HUDEP-2 (cell line): ENCODE measurements around the gene GPR55.
"Not testable (repeated sequence)": the region's sequence is repeated elsewhere in the genome, so short reads cannot be mapped to it uniquely, and the experiment has no call there.

Source experiments
- DNase-seq, 76 experiments: peaks; one replicate each; lab custom pipeline; 2025; ENCODE audit not compliant: unreplicated experiment in 76 of 76; lab: John Stamatoyannopoulos, UW

Gene GPR55, protein sequence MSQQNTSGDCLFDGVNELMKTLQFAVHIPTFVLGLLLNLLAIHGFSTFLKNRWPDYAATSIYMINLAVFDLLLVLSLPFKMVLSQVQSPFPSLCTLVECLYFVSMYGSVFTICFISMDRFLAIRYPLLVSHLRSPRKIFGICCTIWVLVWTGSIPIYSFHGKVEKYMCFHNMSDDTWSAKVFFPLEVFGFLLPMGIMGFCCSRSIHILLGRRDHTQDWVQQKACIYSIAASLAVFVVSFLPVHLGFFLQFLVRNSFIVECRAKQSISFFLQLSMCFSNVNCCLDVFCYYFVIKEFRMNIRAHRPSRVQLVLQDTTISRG

DNA sequence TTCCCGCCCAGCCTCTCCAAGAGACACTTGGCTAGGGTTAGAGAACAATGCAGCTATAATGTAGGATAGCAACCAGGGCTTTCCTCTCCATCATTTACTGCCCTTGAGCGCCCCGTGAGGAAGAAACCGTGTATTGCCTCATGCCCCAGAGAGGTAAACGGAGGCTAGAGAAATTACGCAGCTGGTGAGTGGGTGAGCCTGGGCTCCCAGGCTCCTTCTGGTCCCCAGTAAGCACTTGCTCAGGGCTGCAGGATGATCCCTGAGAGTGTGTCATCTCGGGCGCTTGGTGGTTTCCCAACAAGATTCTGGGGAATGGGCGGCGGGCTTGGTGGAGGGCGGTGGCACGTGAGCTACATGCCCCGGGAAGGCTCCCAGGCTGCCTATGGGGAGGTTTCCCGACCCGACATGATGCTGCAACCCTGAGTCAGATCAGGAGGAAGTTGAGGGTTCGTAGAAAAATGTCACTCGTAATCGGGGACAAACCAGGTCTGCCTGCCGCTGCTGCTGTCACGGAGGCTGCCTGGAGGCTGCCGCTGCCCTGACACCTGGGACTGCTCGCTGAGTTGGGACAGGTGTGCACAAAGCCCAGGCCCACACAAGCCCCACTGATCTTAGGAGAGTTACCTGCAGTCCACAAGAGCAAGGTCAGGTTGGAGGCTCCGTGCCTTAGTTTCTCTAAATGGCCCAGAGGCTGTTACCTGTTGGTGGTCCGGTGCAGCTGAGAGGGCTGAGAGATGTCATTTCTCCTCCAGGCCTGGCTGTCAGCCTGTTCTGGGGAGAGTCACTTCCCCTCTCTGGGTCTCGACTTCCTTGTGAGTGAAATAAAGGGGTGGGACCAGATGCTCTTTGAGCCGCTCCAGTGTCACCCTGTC lies at the start of gene GPR55:
GPR55 (minus strand) TSS at position 773 of the 872 bp plus-strand sequence. CDS start 14,280 bp downstream, outside the sequence.
- DNase-seq, result no peak

DNA sequence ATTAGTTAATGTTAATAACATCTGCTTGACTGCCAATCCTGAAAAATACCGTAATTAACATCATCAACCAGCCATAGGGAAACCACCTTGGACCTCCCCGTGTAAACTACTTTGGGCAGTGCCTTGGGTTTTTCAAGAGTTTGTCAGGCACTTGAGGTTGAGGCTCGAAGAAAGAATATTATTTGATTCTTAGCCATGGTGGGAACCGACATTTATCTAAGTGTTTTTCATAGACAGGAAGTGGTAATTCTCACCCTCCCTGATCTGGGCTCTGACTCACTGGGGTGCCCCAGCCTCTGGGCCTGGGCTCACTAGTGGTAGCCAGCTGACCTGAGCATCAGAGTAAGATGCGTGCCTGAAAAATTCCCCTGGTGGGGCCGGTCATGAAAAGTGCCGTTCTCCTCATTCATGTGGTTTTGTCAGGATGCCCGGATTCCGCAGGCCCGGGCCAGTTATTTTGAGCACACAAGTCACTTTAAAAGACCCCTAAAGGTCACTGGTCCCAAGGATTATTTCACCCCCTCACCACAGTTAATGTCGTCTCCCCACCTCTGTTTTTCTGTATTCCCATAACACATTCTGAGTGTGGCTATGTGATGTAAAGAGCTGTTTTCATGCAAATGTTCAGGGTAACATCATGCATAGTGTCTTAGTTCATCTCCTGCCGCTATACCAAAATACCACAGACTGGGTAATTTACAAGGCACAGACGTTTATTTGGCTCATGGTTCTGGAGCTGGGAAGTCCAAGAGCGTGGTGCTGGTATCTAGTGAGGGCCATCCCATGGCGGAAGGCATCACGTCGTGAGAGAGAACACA lies 49.3 kb upstream of the GPR55 start:
- DNase-seq, result no peak

DNA sequence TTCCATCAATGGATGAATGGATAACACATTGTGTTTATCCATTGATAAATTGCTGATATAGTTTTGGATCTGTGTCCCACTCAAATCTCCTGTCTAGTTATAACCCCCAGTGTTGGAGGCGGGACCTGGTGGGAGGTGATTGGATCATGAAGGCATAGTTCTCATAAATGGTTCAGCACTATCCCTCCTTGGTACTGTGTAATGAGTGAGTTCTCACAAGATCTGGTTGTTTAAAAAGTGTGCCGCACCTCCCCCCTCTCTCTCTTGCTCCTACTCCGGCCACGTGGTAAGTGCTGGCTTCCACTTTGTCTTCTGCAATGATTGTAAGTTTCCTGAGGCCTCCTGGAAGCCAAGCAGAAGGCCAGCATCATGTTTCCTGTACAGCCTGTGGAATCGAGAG lies 47.0 kb upstream of the GPR55 start:
- DNase-seq, result no peak

DNA sequence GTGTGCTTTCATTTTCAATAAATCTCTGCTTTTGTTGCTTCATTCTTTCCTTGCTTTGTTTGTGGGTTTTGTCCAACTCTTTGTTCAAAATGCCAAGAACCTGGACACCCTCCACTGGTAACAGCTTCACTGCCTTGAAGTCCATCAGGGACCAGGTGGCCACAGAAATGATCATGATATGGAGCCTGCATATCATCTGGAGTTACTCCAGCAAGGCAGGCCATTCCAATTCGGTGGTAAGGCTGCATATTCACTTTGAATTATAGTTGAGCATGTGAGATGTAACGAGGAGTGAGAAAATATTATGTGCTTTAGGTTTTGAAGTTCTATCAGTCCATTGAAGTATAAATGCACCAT lies 44.6 kb upstream of the GPR55 start:
- no peak for DNase-seq

DNA sequence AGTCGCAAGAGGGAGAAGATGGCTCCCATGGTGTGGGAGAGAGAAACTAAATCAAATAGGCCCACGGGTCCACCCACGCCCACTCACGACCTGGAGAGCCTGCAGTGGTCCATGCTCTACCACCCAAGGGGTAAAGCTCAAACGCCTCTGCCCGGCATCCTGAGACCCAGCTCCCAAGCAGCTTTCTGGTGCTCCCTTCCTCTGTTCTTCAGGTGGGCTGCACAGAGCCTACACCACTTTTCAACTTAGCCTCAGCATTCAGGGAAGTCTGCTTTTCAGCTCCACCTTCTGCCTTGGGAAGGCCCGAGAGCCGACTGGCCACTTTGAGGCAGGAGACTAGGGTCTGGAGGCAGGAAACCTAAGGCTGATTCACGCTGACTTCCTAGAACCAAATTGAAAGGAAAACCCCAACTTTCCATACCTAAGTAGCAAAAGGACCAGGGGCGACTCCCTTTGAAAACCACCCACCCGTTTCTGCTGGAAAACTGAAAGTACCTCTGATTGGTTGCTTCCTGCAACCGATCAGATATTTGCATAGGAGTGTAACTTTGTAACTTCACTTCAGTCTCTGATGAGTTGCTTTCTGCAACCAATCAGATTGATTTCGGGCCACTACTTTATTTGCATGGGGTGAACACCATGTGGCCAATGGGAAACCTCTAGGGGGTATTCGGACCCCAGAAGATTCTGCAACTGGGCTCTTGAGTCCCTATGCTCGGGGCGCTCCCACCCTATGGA lies 44.0 kb upstream of the GPR55 start:
- no peak for DNase-seq

DNA sequence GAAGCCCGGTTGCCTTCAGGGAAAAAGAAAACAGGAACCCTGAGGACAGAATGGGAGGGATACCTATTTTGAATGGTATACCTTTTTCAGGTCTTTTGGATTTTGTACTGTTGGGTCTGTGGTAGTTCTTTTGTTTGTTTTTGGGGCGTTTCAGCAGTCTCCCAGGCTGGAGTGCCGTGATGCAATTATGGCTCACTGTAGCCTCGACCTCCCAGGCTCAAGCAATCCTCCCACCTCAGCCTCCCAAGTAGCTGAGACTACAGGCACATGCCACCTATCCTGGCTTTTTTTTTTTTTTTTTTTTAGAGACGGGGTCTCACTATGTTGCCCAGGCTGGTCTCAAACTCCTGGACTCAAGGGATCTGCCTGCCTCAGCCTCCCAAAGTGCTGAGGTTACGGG lies 43.3 kb upstream of the GPR55 start:
- DNase-seq, result not testable (repeated sequence)

DNA sequence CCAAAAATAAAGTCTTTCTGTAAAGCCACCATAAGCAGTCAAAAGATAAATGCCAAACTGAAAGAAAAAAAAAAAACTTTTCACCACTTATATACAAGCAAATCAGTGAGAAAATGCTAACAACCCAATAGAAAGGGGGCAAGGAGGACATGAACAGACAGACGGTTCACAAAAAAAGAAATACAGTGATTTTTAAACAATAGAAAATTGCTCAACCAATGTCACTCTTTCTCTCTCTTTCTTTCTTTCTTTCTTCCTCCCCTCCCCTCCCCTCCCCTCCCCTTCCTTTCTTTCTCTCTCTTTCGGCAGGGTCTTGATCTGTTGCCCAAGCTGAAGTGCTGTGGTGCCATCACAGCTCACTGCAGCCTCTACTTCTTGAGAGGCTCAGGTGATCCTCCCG lies 42.1 kb upstream of the GPR55 start:
- no peak for DNase-seq

DNA sequence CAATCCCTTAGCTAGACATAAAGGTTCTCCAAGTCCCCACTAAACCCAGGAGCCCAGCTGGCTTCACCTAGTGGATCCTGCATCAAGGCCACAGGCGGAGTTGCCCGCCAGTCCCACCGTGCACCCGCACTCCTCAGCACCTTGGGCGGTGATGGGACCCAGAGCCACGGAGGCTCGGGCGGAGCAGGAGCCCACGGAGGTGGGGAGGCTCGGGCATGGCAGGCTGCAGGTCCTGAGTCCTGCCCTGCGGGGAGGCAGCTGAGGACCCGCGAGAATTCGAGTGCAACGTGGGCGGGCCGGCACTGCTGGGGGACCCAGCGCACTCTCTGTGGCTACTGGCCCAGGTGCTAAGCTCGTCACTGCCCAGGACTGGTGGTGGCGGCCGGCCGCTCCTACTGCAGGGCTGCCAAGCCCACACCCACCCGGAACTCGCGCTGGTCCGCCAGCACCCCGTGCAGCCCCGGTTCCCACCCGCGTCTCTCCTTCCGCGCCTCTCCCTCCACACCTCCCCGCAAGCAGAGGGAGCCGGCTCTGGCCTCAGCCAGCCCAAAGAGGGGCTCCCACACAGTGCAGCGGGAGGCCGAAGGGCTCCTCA lies 39.2 kb upstream of the GPR55 start:
- DNase-seq, result no peak

DNA sequence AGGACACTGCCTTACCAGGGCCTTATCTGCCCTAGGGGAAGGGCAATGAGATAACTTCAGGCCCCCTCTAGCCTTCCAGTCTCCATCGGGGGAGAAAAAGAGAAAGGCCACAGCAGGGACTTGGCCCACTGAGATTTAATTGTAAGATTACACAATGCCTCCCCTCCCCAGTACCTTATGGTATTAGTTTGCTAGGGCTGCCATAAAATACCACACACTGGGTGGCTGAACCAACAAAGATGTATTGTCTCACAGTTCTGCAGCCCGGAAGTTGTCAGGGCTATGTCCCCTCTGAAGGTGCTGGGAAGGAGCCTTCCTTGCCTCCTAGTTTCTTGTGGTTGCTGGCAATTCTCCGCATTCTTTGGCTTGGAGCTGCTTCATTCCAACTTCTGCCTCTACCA lies 36.0 kb upstream of the GPR55 start:
- DNase-seq, result no peak

DNA sequence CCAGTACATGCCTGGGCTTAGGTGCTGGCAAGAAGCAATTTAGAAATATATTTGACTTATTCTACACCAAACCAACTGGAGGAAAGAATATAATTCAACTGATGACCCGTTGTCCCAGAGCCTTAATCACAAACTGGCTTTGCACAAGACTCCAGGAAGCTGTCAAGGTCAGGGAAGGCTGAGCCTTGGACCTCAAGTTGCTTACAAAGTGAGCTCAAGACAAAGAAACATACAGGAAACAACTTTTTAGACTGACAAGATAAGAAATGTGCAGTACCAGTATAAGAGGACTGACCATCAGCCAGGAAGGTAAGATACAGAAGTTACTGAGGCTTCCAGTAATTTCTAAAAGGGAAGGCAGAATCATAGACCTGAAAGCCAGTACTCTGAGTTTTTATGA lies 35.0 kb upstream of the GPR55 start:
- DNase-seq, result no peak

DNA sequence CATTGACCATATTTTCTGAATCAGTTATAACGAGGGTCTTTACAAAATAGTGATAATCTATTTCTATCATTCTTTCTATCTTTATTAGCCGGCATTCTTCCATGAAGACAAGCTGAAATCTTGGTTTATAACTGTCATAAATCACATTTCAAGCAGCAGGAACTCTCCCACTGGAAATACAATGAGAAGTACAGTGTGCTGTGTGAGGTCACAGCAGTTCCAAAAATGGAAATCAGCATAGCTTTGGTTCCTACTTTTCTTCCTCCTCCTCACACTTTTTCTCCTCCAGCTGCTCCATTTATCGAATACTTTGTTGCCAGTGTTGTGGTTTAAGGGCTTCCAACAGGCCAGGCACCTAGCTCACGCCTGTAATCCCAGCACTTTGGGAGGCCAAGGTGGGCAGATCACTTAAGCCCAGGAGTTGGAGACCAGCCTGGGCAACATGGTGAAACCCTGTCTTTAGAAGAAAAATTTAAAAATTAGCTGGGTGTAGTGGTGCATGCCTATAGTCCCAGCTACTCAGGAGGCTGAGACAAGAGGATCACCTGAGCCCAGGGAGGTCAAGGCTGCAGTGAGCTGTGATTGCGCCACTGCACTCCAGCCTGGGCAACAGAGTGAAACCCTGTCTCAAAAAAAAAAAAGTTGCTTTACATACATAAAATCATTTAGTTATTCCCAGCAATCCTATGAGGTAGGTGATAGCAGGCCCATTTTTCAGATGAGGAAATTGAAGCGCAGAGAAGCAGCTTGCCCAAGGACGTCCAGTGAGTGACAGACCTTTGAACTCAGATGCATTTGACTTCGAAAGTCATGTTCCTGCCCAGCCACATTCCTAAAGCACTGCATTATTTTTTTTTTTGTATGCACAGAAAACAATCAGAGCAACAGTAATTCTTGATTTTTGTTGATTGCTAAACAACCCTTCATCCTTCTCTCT lies 34.0 kb upstream of the GPR55 start:
- DNase-seq, result no peak

DNA sequence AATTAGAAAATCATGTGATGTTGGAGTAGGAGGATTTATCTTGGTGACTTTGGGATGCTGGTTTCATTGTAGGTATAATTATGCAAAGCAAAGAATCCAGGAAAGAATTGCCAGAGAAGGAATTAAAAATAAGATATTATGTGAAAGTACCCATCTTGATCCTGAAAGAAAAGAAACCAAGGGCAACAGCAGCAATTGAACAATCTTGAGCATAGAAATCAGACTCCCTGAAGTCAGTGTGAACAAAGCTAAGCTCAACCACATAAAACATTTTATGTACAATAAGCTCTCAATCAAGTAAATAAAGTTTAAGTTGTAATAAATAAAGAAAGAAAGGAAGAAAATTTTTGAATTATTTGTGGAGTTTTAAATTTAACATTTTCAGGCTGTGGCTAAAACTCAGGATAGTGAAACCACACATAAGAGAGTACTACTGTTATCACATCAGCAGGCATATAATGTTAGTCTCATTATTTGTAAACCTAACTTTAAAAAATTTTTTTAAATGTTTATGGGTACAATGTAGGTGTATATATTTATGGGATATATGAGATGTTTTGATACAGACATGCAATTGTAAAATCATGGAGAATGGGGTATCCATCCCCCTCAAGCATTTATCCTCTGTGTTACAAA lies 32.8 kb upstream of the GPR55 start:
- DNase-seq, result no peak

DNA sequence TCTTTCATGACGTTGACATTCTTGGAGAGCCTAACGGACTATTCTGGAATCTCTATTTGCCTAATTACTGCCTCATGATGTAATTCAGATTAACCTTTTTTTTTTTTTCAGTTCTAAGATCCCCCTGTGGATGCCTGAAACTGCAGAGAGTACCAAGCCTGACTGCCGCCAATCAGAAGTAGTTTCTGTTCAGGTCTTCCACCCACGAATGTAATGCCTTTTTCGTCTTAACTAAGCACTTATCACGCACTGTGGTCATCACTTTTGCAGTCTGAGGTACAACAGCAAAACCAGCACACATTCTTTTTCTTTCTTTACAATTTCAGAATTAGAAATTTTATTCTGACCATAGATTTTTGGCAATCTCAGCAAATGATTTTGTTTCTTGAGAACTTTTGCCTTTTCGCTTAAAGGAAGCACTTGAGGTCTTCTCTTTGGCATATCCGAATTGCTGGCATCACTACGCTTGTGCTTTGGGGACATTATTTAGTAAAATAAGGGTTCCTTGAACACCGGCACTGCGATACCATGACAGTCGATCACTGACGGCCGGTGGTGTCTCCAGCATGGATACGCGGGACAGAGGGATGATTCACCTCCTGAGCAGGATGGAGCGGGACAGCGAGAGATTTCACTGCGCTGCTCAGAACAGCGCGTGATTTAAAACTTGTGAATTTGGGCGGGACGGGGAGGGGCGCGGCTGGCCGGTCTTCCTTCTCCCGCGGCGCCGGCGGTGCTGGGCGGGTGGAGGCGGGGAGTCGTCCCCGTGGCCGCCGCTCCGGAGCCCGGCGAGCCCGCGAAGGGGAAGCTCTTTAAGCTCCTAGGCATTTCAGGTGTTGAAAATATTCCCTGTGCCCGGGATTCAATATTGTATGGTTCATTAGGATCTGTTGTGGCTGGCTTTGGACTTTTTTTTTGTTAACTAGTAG lies 32.0 kb upstream of the GPR55 start:
- no peak for DNase-seq

DNA sequence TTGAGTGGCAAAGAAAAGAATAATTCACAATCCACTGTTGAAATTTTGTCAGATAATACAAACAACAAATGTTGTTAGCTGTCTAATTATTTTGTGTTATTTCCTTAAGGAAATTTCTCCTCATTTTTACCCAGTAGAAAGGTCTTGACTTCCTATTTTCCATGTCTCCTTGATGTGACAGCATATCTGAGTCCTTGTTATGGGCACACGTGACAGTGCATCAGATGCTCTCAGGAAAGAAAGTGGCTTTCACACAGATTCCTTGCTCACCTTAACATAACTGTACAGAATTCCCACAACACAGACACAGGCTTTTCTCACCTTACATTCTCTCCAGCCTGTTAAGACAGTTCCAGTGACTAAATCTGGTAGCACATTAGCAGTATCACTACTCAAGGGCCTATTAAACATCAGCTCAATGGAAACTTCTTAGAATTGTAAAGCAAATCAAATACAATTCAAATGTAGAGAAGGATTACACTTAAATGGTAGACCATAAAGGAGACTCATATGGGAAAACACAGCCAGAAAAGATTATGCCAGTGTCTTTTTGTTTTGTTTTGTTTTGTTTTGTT lies 30.2 kb upstream of the GPR55 start:
- DNase-seq, result no peak

DNA sequence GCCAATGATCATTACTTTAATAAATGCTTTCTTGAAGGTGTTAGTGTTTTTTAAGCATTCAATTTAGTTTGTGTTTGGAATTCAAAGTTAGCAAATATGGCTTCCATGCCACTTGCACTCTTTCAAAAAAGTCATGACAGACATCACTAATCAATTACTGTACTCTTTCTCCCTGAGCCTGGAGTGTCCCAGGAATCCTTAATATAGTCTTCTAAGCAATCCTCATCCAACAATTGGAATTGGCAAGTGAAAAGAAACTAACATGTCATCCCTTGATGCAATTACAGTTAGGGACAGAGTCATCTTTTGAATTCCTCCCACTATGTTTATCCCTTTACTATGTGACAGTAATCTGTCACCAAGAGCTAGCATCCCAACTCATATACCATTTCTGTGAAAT lies 29.7 kb upstream of the GPR55 start:
- no peak for DNase-seq

DNA sequence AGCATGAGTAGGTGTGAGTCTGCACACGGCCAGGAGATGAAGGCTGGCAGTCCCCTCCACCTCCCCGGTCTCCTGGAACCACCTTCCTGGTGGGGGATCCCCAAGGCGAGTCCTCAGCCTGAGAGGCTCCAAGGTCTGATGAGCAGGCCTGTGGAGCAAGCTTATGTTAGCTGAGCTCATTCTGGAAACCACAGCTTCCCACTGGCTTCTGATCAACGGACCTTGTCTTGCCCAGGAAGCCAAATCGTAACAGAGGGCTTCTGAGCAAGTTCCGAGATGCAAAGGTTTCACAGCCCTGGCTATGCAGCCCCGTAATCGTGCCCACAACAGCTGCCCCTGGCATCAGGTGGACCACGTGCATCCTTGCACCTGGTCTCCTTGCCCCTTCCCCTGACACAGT lies 28.8 kb upstream of the GPR55 start:
- DNase-seq, result no peak

DNA sequence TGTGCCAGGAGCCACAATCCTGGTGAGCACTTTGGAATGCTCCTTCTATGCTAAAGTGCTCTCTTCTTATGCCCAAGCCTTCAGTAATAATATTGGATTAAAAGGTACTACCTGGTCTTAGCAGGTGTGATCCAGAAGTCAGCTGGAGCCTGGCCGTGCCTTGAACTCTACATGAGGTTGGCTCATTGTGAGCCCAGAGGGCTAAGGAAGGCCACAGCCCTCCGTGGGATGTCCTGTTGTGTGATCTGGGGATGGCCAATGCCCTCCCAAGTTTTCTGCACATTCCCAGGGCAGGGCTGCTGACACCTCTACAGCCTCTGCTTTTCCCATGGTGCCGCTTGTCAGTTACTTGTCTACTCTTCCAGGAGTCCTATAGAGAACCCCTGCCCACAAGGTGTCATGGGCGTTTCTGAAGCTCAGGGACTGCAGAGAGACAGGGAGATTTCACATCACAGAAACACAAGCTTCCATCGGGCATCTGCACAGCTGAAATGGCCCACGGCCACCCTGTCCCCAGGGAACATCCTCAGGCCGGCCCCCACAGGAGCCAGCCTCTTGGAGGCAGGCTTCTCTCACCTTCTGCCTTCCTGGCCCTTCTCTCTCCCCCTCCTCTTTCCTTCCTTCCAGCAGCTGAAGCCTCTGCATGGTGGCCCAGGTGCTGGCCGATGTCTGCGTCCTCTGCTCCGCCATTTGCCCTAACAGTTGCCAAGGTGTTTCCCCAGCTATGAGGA lies 27.3 kb upstream of the GPR55 start:
- DNase-seq, result no peak
